HCT116 (cell line): ENCODE results near the gene PLEKHA6. TPM values are rescaled to one million over a fixed set of nuclear protein-coding genes. Genes with fewer than 3 reads are reported as not detected.

ENCODE experiments used
- ATAC-seq: fragments of 200-7000 bp; cut with Tn5 transposase; 2 replicates; pipeline ENCODE4 v1.9.1; 2020; ENCODE audit warnings: mild to moderate bottlenecking, moderate library complexity
- BruUV-seq: library from RNA; stranded (reverse); fragments of 400-500 nt; replicated peaks from 2 replicates; lab custom pipeline; 2021; lab: Mats Ljungman, UMichigan
- CTCF ChIA-PET: fragments of 300-600 bp; sonication (Branson Sonifier 250); formaldehyde crosslinking; loops from one replicate; lab custom pipeline; 2021; ENCODE audit warnings: antibody characterized with exemption; lab: Charles Lee
- POLR2A ChIA-PET: fragments of 300-600, 350-600 bp; sonication (Branson Sonifier 250); formaldehyde crosslinking; loops from one replicate; lab custom pipeline; 2021; ENCODE audit warnings: antibody characterized with exemption; lab: Charles Lee
- RAD21 ChIA-PET, 2 experiments: fragments of 300-600 bp; sonication (Branson Sonifier 250); formaldehyde crosslinking; loops; one replicate each; lab custom pipeline; 2023; ENCODE audit warnings: low total read pairs in 2 of 2; ENCODE audit not compliant: uncharacterized antibody in 2 of 2, unreplicated experiment in 2 of 2, low non-redundant PET in 1 of 2; lab: Charles Lee
- DNase-seq: peaks from one replicate; pipeline ENCODE4 v3.0.0-alpha.2; 2010; ENCODE audit warnings: low read depth, low spot score
- H2AFZ ChIP-seq: fragments of 200-600 bp; shearing (Covaris generic), sonication (generic); 2 replicates; pipeline ENCODE4 v1.6.1; 2017; ENCODE audit warnings: low read depth, mixed run types, mixed read lengths, antibody characterized with exemption, low read length; ENCODE audit not compliant: poor library complexity, severe bottlenecking
- H3K27ac ChIP-seq: 2 replicates; pipeline ENCODE4 v1.5.1; 2012; ENCODE audit warnings: low read depth, low read length
- H3K27me3 ChIP-seq: fragments of 200-600 bp; sonication (generic); 2 replicates; pipeline ENCODE4 v1.6.1; 2016; ENCODE audit warnings: mixed run types, low read length, mixed read lengths; ENCODE audit not compliant: insufficient read depth
- H3K36me3 ChIP-seq, 2 experiments: fragments of 200-500 bp in 1 of 2; fragments of 200-600 bp in 1 of 2; sonication (Bioruptor generic) in 1 of 2; sonication (generic) in 1 of 2; 2 replicates each; pipeline versions ENCODE4 v1.5.1 to v1.6.1; 2014 to 2016; ENCODE audit warnings: low read length in 2 of 2, inconsistent platforms in 1 of 2, mixed read lengths in 1 of 2, mixed run types in 1 of 2; ENCODE audit not compliant: insufficient read depth in 2 of 2, control insufficient read depth in 1 of 2
- H3K4me1 ChIP-seq, 2 experiments: fragments of 200-600 bp in 1 of 2; sonication (generic) in 1 of 2; 2 replicates each; pipeline versions ENCODE4 v1.5.1 to v1.6.1; 2012 to 2017; ENCODE audit warnings: low read length in 2 of 2, inconsistent platforms in 1 of 2, mild to moderate bottlenecking in 1 of 2, mixed read lengths in 1 of 2, mixed run types in 1 of 2, moderate library complexity in 1 of 2; ENCODE audit not compliant: insufficient read depth in 2 of 2, control insufficient read depth in 1 of 2
- H3K4me2 ChIP-seq: fragments of 200-600 bp; sonication (generic); 2 replicates; pipeline ENCODE4 v1.6.1; 2017; ENCODE audit warnings: mixed run types, low read length, mixed read lengths
- H3K4me3 ChIP-seq, 2 experiments: fragments of 200-600 bp in 1 of 2; sonication (generic) in 1 of 2; replicated peaks in 1 of 2; 2 replicates each; pipeline ENCODE4 v1.5.1; 2011 to 2016; ENCODE audit warnings: low read length in 2 of 2, control low read depth in 1 of 2, low read depth in 1 of 2, mild to moderate bottlenecking in 1 of 2, mixed read lengths in 1 of 2, mixed run types in 1 of 2
- H3K79me2 ChIP-seq: fragments of 200-600 bp; sonication (generic); 2 replicates; pipeline ENCODE4 v1.6.1; 2017; ENCODE audit warnings: mild to moderate bottlenecking, mixed run types, low read length, moderate library complexity, mixed read lengths; ENCODE audit not compliant: insufficient read depth
- H3K9ac ChIP-seq: fragments of 200-600 bp; sonication (generic); 2 replicates; pipeline ENCODE4 v1.6.1; 2016; ENCODE audit warnings: low read length, mixed read lengths
- H3K9me2 ChIP-seq: fragments of 200-600 bp; sonication (generic), shearing (Covaris generic); 2 replicates; pipeline ENCODE4 v1.6.1; 2017; ENCODE audit warnings: mixed run types, mild to moderate bottlenecking, moderate library complexity; ENCODE audit not compliant: insufficient read depth
- H3K9me3 ChIP-seq, 2 experiments: fragments of 200-500 bp in 1 of 2; fragments of 200-600 bp in 1 of 2; sonication (Bioruptor generic) in 1 of 2; sonication (generic) in 1 of 2; 2 replicates each; pipeline ENCODE4 v1.6.1; 2014 to 2017; ENCODE audit warnings: low read length in 2 of 2, mixed read lengths in 2 of 2, inconsistent platforms in 1 of 2, low read depth in 1 of 2, mild to moderate bottlenecking in 1 of 2, mixed run types in 1 of 2, moderate library complexity in 1 of 2; ENCODE audit not compliant: control insufficient read depth in 1 of 2, insufficient read depth in 1 of 2
- H4K20me1 ChIP-seq: fragments of 200-600 bp; sonication (generic), shearing (Covaris generic); 2 replicates; pipeline ENCODE4 v1.6.1; 2017; ENCODE audit warnings: mixed run types, mild to moderate bottlenecking, moderate library complexity; ENCODE audit not compliant: insufficient read depth
- ATF3 ChIP-seq: IDR thresholded peaks from 2 replicates; pipeline ENCODE4 v1.6.1; 2012
- CTCF ChIP-seq, 3 experiments: fragments of 200-600 bp in 1 of 3; sonication (generic) in 1 of 3; IDR thresholded peaks in 2 of 3; conservative IDR thresholded peaks in 1 of 3; 2 replicates each; pipeline ENCODE4 v1.5.1; 2012 to 2017; ENCODE audit warnings: low read depth in 2 of 3, low read length in 2 of 3, antibody characterized with exemption in 1 of 3, borderline replicate concordance in 1 of 3, control low read depth in 1 of 3, mild to moderate bottlenecking in 1 of 3, mixed read lengths in 1 of 3, mixed run types in 1 of 3, moderate library complexity in 1 of 3; ENCODE audit not compliant: insufficient read depth in 1 of 3
- EGR1 ChIP-seq: IDR thresholded peaks from 2 replicates; pipeline ENCODE4 v1.6.1; 2012; ENCODE audit warnings: low read depth
- POLR2A ChIP-seq: IDR thresholded peaks from 2 replicates; pipeline ENCODE4 v1.7.0; 2011; ENCODE audit warnings: borderline replicate concordance; ENCODE audit not compliant: insufficient read depth, insufficient read length; ENCODE audit errors: extremely low read depth
- RAD21 ChIP-seq: IDR thresholded peaks from 2 replicates; pipeline ENCODE4 v1.6.1; 2012; ENCODE audit warnings: low read depth, mild to moderate bottlenecking
- SIN3A ChIP-seq: IDR thresholded peaks from 2 replicates; pipeline ENCODE4 v1.6.1; 2012; ENCODE audit warnings: low read depth
- intact Hi-C: fragments of 100-400 bp; cut with micrococcal nuclease; formaldehyde crosslinking; loops from 2 replicates; pipeline ENCODE4 v1.10.0; 2022
- total RNA-seq: library from RNA; stranded (reverse); gene quantifications from one replicate; pipeline ENCODE4 v1.2.1, GENCODE V29; 2021; ENCODE audit not compliant: unreplicated experiment

PLEKHA6 gene
- total RNA-seq, 1 experiment from 2014 or later, result 13.1 TPM

GRCh38 chr1:204363335-204364114, 3.8 kb upstream of the PLEKHA6 start:
- Histone ChIP-seq H3K4me3 (peak overlapping the region; percentile 10 to 26), H3K9me3 (no peaks in the 10 kb centered on the region), H3K9me2 (no peaks in the 10 kb centered on the region), H3K9ac (peak overlapping the region; percentile 43), H3K27ac (no peak overlapping the region; the same call in 1 of the 2 replicates), H3K79me2 (no peaks in the 10 kb centered on the region), H3K27me3 (no peaks in the 10 kb centered on the region), H3K36me3 (no peaks in the 10 kb centered on the region), H4K20me1 (no peaks in the 10 kb centered on the region), H2AFZ (no peak overlapping the region), H3K4me2 (peak overlapping the region; percentile 63), H3K4me1 (peaks cover 6 to 20% of the 10 kb centered on the region in 2 experiments; a peak in 3 of 4 replicates)
- ATAC-seq (peak; percentile 74), DNase-seq (peak; percentile 54)
- TF ChIP-seq SIN3A (no peak), RAD21 (peak; percentile 99), CTCF (IDR thresholded peaks at IDR 0.05 in 2 of 3, conservative IDR thresholded peaks at IDR 0.05 in 1 of 3; ENCODE audit: borderline replicate concordance in 1 of 3, insufficient read depth in 1 of 3, low read depth in 2 of 3, low read length in 2 of 3) (peak; percentile 94 to 96 (median 95)), ATF3 (no peak), POLR2A (peak; percentile 9), EGR1 (0 out of 2 replicates have a peak, but pooled peaks have one; percentile 33)
- CTCF ChIA-PET, result interaction anchor here (0.7 to 6.8 kb wide), 13 partner anchors 10 to 235 kb away, joined by 3 to 51 read pairs (median 6); partner anchors contain the start of gene GOLT1A
- POLR2A ChIA-PET, result interaction anchor here (1.0 kb wide), 1 partner anchor 105 kb away, joined by 3 read pairs; no protein-coding TSS in a partner anchor
- BruUV-seq, result no TSS peak
- RAD21 ChIA-PET, result interaction anchor here (1.3 to 2.9 kb wide), 6 partner anchors 50 to 201 kb away, joined by 3 to 14 read pairs (median 6); partner anchors contain the start of gene GOLT1A (in 2 of the 2)
- intact Hi-C loops, result loop anchor here (1.0 kb wide), 4 partner anchors 105 to 502 kb away; partner anchors contain the start of gene SNRPE
